ENCODE measurements around the gene TOMT. TPM values are rescaled to one million over a fixed set of nuclear protein-coding genes. Genes with fewer than 3 reads are reported as not detected.
A peak's percentile ranks its signal among the peaks of the same experiment; 100 is the strongest.

The TOMT gene
- total RNA-seq, 1 experiment from 2014 or later: not detected

GRCh38 chr11:72080326-72081183 is 25.2 kb upstream of the TOMT start, which contains the start of the genes LRRC51 and NUMA1:
LRRC51 (plus strand) TSS chr11:72080850; CDS start chr11:72089084, 8,234 bp downstream.
NUMA1 (minus strand) TSS chr11:72080542; CDS start chr11:72035943, 44,599 bp downstream.
- ATAC-seq (peak; percentile 94), DNase-seq (ENCODE audit: low spot score) (peak; percentile 100)
- ChIA-PET CTCF (interaction anchor here (1.0 to 2.5 kb wide), 2 partner anchors 55 kb away, joined by 8 to 13 read pairs; no protein-coding TSS in a partner anchor), POLR2A (no interaction called here)
- Mint-ChIP-seq H3K9me3 (no peaks in the 10 kb centered on the region), H3K4me1 (peaks cover 18% of the 10 kb centered on the region), H3K4me3 (peak within 1 kb of the TSS; percentile 84), H3K36me3 (peaks cover 4% of the 10 kb centered on the region; the same call in 1 of the 2 replicates), H3K27me3 (ENCODE audit: low read depth) (no peaks in the 10 kb centered on the region), H3K27ac (peak within 1 kb of the TSS; percentile 100)
- TF ChIP-seq, protein P1, sequence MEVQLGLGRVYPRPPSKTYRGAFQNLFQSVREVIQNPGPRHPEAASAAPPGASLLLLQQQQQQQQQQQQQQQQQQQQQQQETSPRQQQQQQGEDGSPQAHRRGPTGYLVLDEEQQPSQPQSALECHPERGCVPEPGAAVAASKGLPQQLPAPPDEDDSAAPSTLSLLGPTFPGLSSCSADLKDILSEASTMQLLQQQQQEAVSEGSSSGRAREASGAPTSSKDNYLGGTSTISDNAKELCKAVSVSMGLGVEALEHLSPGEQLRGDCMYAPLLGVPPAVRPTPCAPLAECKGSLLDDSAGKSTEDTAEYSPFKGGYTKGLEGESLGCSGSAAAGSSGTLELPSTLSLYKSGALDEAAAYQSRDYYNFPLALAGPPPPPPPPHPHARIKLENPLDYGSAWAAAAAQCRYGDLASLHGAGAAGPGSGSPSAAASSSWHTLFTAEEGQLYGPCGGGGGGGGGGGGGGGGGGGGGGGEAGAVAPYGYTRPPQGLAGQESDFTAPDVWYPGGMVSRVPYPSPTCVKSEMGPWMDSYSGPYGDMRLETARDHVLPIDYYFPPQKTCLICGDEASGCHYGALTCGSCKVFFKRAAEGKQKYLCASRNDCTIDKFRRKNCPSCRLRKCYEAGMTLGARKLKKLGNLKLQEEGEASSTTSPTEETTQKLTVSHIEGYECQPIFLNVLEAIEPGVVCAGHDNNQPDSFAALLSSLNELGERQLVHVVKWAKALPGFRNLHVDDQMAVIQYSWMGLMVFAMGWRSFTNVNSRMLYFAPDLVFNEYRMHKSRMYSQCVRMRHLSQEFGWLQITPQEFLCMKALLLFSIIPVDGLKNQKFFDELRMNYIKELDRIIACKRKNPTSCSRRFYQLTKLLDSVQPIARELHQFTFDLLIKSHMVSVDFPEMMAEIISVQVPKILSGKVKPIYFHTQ (CRISPR knock-in tag; IDR thresholded peaks at IDR 0.05): no peak
- TF ChIP-seq IRF2 (CRISPR knock-in tag; IDR thresholded peaks at IDR 0.05; ENCODE audit: borderline replicate concordance, low read depth): no peak
- 0 out of 2 replicates have a peak, but pooled peaks have one; percentile 52 for TF ChIP-seq CREM (CRISPR knock-in tag; IDR thresholded peaks at IDR 0.05)
- no peak for TF ChIP-seq PREB (CRISPR knock-in tag; IDR thresholded peaks at IDR 0.05; ENCODE audit: borderline replicate concordance)
- TF ChIP-seq MLX (CRISPR knock-in tag; IDR thresholded peaks at IDR 0.05): no peak
- TF ChIP-seq, protein P2, sequence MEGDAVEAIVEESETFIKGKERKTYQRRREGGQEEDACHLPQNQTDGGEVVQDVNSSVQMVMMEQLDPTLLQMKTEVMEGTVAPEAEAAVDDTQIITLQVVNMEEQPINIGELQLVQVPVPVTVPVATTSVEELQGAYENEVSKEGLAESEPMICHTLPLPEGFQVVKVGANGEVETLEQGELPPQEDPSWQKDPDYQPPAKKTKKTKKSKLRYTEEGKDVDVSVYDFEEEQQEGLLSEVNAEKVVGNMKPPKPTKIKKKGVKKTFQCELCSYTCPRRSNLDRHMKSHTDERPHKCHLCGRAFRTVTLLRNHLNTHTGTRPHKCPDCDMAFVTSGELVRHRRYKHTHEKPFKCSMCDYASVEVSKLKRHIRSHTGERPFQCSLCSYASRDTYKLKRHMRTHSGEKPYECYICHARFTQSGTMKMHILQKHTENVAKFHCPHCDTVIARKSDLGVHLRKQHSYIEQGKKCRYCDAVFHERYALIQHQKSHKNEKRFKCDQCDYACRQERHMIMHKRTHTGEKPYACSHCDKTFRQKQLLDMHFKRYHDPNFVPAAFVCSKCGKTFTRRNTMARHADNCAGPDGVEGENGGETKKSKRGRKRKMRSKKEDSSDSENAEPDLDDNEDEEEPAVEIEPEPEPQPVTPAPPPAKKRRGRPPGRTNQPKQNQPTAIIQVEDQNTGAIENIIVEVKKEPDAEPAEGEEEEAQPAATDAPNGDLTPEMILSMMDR (IDR thresholded peaks at IDR 0.05): no peak
- TF ChIP-seq ZSCAN18 (CRISPR knock-in tag; IDR thresholded peaks at IDR 0.05): no peak
- TF ChIP-seq TEAD4 (CRISPR knock-in tag; IDR thresholded peaks at IDR 0.05): no peak
- TF ChIP-seq TP53 (CRISPR knock-in tag; IDR thresholded peaks at IDR 0.05): no peak
- peak; percentile 58 for TF ChIP-seq NFYB (CRISPR knock-in tag; conservative IDR thresholded peaks at IDR 0.05; ENCODE audit: low read depth)
- TF ChIP-seq HMGXB4 (CRISPR knock-in tag; IDR thresholded peaks at IDR 0.05): no peak
- TF ChIP-seq ZNF219 (CRISPR knock-in tag; IDR thresholded peaks at IDR 0.05; ENCODE audit: borderline replicate concordance): no peak
- TF ChIP-seq FOXP4 (CRISPR knock-in tag; IDR thresholded peaks at IDR 0.05): no peak
- TF ChIP-seq ZNF423 (CRISPR knock-in tag; IDR thresholded peaks at IDR 0.05): no peak
- 0 out of 2 replicates have a peak, but pooled peaks have one; percentile 54 for TF ChIP-seq ETV6 (CRISPR knock-in tag; IDR thresholded peaks at IDR 0.05)
- no peak for TF ChIP-seq EMX1 (CRISPR knock-in tag; IDR thresholded peaks at IDR 0.05)
- peak; percentile 92 for TF ChIP-seq SP1 (CRISPR knock-in tag; conservative IDR thresholded peaks at IDR 0.05)
- no peak for TF ChIP-seq ZNF671 (CRISPR knock-in tag; IDR thresholded peaks at IDR 0.05)
- peak; percentile 34; the same call in 1 of the 2 replicates for TF ChIP-seq USF2 (CRISPR knock-in tag; IDR thresholded peaks at IDR 0.05)
- no peak for TF ChIP-seq NR2C2 (CRISPR knock-in tag; IDR thresholded peaks at IDR 0.05)
